ENCODE data around the gene LGALS9C.
"Not testable (repeated sequence)": the region's sequence is repeated elsewhere in the genome, so short reads cannot be mapped to it uniquely, and the experiment has no call there.

The LGALS9C gene

GRCh38 chr17:18476508-18477308, at the start of gene LGALS9C:
Gene LGALS9C, plus strand, starts transcription at chr17:18476789. Its CDS starts 66 bp downstream, at chr17:18476855.
- FAIRE-seq, result peak; percentile 90
- not testable (repeated sequence) for DNase-seq (ENCODE audit: insufficient read length, low spot score)

GRCh38 chr17:18432206-18432605, 44.4 kb upstream of the LGALS9C start:
- FAIRE-seq; DNase-seq (ENCODE audit: insufficient read length, low spot score): not testable (repeated sequence)

DNA sequence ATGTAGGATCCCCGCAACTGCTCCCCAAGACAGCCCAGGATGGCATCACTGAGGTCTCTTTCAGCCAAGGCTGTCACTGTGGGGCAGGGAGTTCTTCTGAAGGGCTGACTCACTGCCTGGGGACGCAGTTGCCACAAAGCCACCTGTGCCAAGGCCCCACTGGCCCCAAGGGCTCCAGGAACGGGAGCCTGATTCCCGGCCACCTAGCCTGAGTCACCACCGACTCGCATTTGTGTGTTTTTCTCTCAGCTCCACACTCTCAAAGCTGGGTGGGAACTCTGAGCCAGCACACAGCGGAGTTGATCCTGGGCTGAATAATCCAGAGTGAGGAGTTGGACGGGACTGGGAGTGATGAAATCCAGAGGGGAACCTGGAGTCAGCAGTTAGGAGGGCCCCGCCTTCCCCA, 37.1 kb upstream of the LGALS9C start:
- FAIRE-seq; DNase-seq (ENCODE audit: insufficient read length, low spot score): not testable (repeated sequence)

- not testable (repeated sequence) for DNase-seq (ENCODE audit: insufficient read length, low spot score)
Measured at GRCh38 chr17:18442093-18442492, 34.5 kb upstream of the LGALS9C start.

GRCh38 chr17:18442532-18442931, 34.1 kb upstream of the LGALS9C start:
- FAIRE-seq; DNase-seq (ENCODE audit: insufficient read length, low spot score): not testable (repeated sequence)

More at GRCh38 chr17:18442093-18442492, 34.5 kb upstream of the LGALS9C start:
- FAIRE-seq, result not testable (repeated sequence)

- not testable (repeated sequence) for FAIRE-seq; DNase-seq (ENCODE audit: insufficient read length, low spot score)
Measured at GRCh38 chr17:18447476-18448205, 28.9 kb upstream of the LGALS9C start.

GRCh38 chr17:18448311-18448710, 28.3 kb upstream of the LGALS9C start:
- DNase-seq (ENCODE audit: insufficient read length, low spot score); FAIRE-seq: not testable (repeated sequence)

DNA sequence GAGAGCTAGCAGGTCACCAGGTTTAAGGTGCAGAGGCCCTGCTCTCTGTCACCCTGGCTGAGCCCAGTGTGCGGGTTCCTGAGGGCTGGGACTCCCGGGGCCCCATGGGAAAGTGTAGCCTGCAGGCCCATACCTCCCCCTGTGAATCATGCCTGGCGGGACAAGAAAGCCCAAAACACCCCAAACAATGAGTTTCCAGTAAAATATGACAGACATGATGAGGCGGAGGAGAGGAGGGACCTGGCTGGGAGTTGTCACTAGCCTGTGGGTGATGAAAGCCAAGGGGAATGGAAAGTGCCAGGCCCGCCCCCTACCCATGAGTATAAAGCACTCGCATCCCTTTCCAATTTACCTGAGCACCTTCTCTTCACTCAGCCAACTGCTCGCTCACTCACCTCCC, 26.8 kb upstream of the LGALS9C start:
- FAIRE-seq; DNase-seq (ENCODE audit: insufficient read length, low spot score): not testable (repeated sequence)

GRCh38 chr17:18450998-18451397, 25.6 kb upstream of the LGALS9C start:
- not testable (repeated sequence) for FAIRE-seq; DNase-seq (ENCODE audit: insufficient read length, low spot score)

- not testable (repeated sequence) for DNase-seq (ENCODE audit: insufficient read length, low spot score); FAIRE-seq
Measured at GRCh38 chr17:18451969-18452368, 24.6 kb upstream of the LGALS9C start.

- FAIRE-seq; DNase-seq (ENCODE audit: insufficient read length, low spot score): not testable (repeated sequence)
Measured at GRCh38 chr17:18459035-18459434, 17.6 kb upstream of the LGALS9C start.

- FAIRE-seq; DNase-seq (ENCODE audit: insufficient read length, low spot score): not testable (repeated sequence)
Measured at GRCh38 chr17:18463831-18464502, 12.6 kb upstream of the LGALS9C start.

- DNase-seq (ENCODE audit: insufficient read length, low spot score), result not testable (repeated sequence)
- FAIRE-seq, result peak; percentile 55
Measured at GRCh38 chr17:18466250-18466983, 10.2 kb upstream of the LGALS9C start.

- not testable (repeated sequence) for FAIRE-seq; DNase-seq (ENCODE audit: insufficient read length, low spot score)
Measured at GRCh38 chr17:18467001-18467400, 9.6 kb upstream of the LGALS9C start.

GRCh38 chr17:18468472-18469171, 8.0 kb upstream of the LGALS9C start:
- FAIRE-seq, result not testable (repeated sequence)

DNA sequence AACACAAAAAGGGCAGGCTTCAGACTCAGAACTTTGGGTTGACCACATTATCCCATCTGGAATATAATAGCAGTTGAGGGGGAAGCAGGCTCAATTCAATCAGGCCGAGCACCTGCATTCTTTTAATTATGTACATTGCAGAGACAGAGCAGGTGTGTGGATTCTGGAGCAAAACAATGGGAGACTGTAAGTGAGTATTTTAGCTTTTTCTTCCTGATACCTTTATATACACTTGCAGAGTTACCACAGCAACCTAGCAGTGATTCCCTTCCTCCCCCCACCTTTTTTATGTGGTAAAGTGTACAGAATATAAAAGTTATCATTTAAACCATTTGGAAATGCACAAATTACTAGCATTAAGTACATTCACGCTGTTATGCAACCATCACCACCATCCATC, 6.8 kb upstream of the LGALS9C start:
- not testable (repeated sequence) for DNase-seq (ENCODE audit: insufficient read length, low spot score); FAIRE-seq

More at GRCh38 chr17:18468472-18469171, 8.0 kb upstream of the LGALS9C start:
- DNase-seq (ENCODE audit: insufficient read length, low spot score), result not testable (repeated sequence)

DNA sequence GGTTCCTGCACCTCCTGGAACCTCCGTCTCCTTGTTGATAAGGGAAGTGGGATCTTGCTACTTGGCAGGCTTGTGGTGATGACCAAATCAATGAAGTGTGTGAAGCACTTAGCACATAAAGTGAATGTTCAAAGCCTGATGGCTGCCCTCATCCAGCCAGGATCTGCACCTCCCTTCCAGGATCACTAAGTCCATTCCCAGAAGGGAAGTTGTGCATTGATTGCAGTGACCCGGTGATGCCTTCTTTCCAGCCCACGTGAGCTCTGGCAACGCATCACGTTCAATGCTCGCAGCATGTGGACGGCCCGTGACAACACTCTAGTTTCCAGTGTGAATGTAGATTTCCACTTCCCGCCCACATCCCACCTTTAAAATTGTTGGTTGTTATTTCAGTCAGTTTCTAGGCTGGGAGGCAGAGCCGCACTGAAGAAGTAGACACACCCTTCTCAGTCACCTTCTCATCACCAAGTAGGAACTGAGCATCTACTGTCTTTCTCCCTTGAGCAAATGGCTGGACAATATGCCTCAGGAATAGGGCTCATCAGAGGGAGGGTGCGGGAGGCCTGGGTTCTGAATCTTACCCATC, 6.2 kb upstream of the LGALS9C start:
- not testable (repeated sequence) for FAIRE-seq; DNase-seq (ENCODE audit: insufficient read length, low spot score)

GRCh38 chr17:18473967-18474366, 2.6 kb upstream of the LGALS9C start:
- DNase-seq (ENCODE audit: insufficient read length, low spot score); FAIRE-seq: not testable (repeated sequence)

GRCh38 chr17:18474754-18475153, 1.8 kb upstream of the LGALS9C start:
- not testable (repeated sequence) for DNase-seq (ENCODE audit: insufficient read length, low spot score); FAIRE-seq
